ENCODE measurements around the gene ALG14.
"Not testable (repeated sequence)": the region's sequence is repeated elsewhere in the genome, so short reads cannot be mapped to it uniquely, and the experiment has no call there.

Gene ALG14

GRCh38 chr1:95041491-95042165 lies 31.1 kb downstream of the ALG14 start:
- DNase-seq, result no peak

- DNase-seq, result no peak
Measured at GRCh38 chr1:95040032-95040525, 32.7 kb downstream of the ALG14 start.

- no peak for DNase-seq
Measured at GRCh38 chr1:95039360-95040031, 33.3 kb downstream of the ALG14 start.

DNA sequence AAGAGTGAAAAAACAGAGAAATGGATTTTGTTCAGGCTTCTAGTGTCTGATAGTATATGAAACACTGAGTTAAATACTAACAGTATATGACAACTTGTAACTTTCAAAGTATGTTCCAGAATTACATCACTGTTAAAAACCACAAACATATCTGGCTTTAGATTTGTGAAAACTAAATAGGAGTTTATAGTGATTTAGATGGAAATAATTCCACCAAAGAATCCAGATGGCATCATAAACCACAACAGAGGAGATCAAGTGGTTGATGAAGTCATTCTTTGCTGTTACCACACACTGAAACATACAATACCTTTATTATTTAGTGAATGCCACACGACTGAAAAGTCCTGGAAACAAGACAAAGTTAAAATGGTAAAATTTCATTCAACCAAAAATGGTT lies 37.2 kb downstream of the ALG14 start:
- DNase-seq, result no peak

- no peak for DNase-seq
Measured at GRCh38 chr1:95034506-95034905, 38.2 kb downstream of the ALG14 start.

- no peak for DNase-seq
Measured at GRCh38 chr1:95033843-95034242, 38.9 kb downstream of the ALG14 start.

DNA sequence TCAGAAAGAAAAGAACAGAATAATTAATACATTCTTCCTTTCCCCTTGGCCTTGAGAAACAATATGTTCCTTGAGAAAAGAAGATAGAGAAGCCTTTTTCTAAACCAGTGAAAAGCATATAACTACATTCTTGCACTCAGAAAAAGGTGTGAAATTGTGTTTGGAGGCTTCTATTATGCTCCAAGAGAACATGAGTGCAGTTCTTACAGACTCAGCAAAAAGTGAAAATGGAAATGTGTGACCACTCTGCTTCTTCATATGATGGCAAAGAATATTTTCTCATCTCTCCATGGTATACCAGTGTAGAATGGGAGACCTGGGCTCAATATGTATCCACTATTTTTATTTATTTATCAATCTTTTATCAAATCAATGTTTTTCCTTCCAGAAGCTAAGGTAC lies 43.2 kb downstream of the ALG14 start:
- no peak for DNase-seq

GRCh38 chr1:95028954-95029353 lies 43.8 kb downstream of the ALG14 start:
- no peak for DNase-seq

DNA sequence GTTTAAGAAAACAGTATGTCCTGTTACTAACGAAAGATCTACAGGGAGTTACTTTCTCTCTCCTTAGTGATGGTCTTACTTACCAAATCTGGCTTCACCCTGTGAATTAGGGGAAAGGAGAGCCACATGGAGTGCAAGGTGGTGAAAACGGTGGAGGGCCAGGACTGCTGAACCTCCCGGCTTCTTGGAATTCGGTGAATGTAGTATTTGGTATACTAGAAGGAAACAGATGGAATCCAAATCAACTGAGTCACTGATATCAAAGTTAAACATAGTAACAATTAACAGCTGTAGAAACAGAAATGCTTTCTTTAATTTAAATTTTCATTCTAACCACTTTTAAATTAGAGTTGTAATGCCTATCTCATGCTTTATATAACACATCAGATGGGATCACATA lies 45.7 kb downstream of the ALG14 start:
- no peak for DNase-seq

GRCh38 chr1:95023399-95024043 lies 49.2 kb downstream of the ALG14 start:
- DNase-seq, result no peak

DNA sequence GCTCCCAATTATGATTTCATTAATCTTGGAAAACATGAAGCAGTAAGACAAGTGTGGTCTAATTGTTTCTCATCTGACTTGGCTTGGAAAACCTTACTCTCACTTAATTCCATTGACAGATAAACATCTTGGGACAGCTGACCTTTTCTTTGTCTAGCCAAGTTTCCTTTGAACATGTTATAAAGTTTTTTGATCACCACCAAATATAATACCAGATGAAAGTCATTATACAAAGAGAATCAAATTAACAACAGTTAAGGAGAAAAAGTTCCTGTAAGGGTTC lies 50.2 kb downstream of the ALG14 start:
- no peak for DNase-seq

DNA sequence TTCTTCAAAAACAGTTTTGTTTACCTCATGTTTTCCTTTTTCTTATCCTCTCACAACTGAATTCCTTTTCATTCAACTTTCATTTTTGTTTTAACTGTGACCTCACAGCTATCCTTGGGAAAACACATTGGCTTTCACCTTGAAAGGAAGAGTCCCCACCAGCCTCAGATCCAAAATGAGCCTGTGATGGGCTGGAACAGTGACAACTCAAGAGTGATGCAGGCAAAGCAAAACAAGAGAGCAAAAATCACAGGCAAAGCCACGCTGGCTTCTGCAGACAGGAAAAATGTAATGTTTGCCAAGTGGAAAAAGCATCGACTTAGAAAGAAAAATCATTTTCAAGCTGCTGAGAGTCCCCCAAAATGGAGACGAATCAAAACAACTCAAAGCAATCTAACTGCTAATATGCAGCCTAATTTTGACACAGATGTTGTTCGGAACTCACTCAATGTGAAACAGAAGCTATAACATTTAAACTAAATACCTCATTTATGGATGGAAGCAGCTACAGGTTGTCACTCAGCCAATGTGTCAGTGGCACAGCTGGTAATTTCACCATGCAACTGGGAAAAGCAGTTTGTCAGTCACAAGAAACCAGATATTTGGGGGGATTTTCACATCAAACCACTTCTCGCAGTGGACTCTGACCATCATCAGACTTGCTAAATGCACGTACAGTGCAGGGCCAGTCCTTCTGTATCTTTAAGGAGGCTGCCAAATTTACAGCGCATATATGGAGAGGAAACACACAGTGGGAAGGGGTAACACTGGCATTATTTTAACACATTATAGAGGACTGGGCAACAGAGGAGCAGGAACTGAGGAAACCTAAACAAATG lies 50.7 kb downstream of the ALG14 start:
- no peak for DNase-seq

DNA sequence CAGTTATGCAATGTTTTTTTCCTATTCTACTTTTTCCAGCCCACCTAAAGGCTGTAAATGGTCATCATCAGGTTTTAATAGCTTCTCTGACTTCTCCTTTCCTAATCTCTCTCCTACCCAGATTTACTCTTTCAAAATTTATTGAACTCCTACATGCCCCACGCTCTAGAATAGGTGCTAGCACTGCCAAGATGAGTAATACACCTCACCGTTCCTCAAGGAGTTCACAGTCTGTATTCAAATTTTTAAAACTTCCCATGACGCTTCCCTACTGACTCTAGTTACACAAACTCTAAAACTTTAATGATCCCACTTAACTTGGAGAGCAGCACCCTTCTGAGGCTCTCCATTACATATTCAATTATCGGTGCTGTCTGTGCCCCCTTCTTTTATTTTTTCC lies 51.6 kb downstream of the ALG14 start:
- no peak for DNase-seq

DNA sequence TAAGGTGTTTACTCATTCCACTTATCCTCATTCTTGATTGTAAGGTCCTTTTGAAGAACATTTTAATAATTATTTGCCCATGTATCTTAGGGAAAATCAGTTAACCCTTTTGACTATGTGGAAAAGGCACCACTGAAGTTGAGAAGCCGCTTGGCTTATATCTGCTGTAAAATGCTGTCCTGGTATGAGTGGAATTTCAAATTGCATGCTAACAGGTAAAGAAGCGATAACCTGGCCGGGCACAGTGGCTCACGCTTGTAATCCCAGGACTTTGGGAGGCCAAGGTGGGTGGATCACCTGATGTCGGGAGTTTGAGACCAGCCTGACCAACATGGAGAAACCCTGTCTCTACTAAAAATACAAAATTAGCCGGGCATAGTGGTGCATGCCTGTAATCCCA lies 53.3 kb downstream of the ALG14 start:
- DNase-seq, result not testable (repeated sequence)

GRCh38 chr1:95018602-95019369 lies 54.0 kb downstream of the ALG14 start:
- DNase-seq, result no peak

DNA sequence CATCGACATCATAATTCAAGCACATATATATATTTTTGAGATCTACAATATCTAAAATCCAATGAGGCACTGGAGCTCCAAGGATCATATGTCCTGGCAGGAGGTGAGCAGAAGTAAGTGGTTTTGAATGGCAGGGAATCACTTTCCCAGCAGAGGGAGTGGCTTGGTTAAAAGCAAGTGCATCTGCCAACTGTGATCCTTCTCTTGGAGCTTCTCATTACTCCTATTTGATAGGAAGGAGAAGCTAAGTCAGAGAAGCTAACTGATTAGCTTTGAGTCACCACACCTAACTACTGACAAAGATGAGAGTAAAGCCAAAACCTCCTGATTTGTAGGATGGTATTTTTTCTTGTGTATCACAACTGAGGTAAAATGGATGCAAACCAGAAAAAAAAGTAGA lies 55.0 kb downstream of the ALG14 start:
- DNase-seq, result no peak

DNA sequence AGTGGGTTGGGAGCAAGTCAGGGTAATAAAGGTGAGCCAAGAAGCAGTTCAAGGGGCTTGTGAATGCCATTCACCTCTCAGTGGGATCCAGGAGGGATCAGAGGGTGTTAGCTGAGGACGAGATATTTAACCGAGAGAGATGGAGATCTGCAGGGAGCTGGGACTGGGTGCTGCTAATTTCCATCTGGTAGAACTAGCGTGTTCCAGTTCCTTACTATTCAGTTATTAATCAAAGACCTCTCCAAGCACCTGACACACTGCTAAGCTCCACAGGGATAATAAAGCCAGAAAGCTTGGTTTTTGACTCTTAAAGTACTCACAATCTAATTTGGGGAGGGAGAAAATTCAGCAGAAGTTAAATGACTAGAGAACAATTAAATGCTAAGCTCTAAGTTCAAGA lies 57.7 kb downstream of the ALG14 start:
- no peak for DNase-seq

GRCh38 chr1:95013950-95014574 lies 58.7 kb downstream of the ALG14 start:
- DNase-seq, result no peak

DNA sequence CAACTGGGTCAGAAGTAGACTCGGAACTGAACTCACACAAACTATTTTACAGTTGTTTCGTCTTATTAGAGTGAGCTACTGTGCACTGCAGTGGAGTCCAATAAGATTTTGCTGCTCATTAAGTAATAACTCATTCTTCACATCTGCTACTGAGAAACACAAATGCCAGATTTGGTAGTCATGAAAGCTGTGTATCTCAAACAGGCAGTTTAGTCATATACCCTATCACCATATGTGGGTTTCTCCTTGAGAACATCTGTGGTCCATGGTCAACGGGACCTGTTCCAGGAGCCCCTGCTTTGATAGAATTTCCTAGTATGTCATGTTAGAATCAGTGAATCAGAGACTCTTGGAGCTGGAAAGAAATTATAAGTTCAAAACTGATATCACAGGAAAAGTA lies 60.4 kb downstream of the ALG14 start:
- DNase-seq, result no peak

GRCh38 chr1:95010158-95010557 lies 62.6 kb downstream of the ALG14 start:
- no peak for DNase-seq

DNA sequence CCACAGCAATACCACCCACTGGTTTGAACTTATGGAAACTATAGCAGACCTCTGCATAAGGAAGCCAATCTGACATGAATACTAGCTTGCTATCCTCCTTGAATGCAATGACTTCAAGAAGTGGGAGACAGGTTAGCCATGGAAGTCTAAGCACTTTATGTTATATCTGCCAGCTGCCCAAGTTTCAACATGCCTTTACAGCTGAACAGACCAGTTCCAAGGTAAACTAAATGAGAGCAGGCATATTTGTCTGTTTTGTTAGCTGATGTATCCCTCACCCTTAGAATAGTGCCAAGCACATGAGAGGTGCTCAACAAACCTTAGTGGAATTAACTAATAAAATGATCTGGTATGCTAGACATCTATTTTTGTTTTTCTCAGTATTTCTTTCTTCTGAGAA lies 65.1 kb downstream of the ALG14 start:
- no peak for DNase-seq

GRCh38 chr1:95006681-95007080 lies 66.1 kb downstream of the ALG14 start:
- DNase-seq, result no peak
